H1 (cell line): ENCODE results near the gene PTPN1. TPM values are rescaled to one million over a fixed set of nuclear protein-coding genes. Genes with fewer than 3 reads are reported as not detected.

ENCODE experiments used
- CTCF ChIA-PET: fragments of 300-600 bp; sonication (Branson Sonifier 250); formaldehyde crosslinking; loops from one replicate; lab custom pipeline; 2021; ENCODE audit not compliant: partially characterized antibody; lab: Charles Lee
- POLR2A ChIA-PET: fragments of 300-600 bp; sonication (Branson Sonifier 250); formaldehyde crosslinking; loops from one replicate; lab custom pipeline; 2021; ENCODE audit warnings: inconsistent platforms; ENCODE audit not compliant: partially characterized antibody; lab: Charles Lee
- DNase-seq, 2 experiments: peaks; one replicate each; pipeline versions ENCODE4 v3.0.0 to v3.0.0-alpha.2; 2010 to 2022; ENCODE audit warnings: low spot score in 2 of 2, low read depth in 1 of 2, mixed read lengths in 1 of 2
- FAIRE-seq: peaks from 2 replicates; lab custom pipeline; 2011; peaks lifted over from hg19 to GRCh38; lab: Jason Lieb, UNC
- H2AFZ ChIP-seq: 2 replicates; pipeline ENCODE4 v1.8.1; 2012; ENCODE audit warnings: low read length, inconsistent platforms
- H2AK5ac ChIP-seq: 2 replicates; pipeline ENCODE4 v1.6.1; 2013; ENCODE audit warnings: low read depth, low read length
- H2BK120ac ChIP-seq: replicated peaks from 2 replicates; pipeline ENCODE3; 2013; ENCODE audit warnings: low read depth, low read length, inconsistent platforms
- H2BK12ac ChIP-seq: 2 replicates; pipeline ENCODE4 v1.6.1; 2013; ENCODE audit warnings: low read depth, low read length
- H2BK15ac ChIP-seq: 2 replicates; pipeline ENCODE4 v1.6.1; 2013; ENCODE audit warnings: low read length
- H2BK20ac ChIP-seq: 2 replicates; pipeline ENCODE4 v1.6.1; 2013; ENCODE audit warnings: low read length
- H2BK5ac ChIP-seq: 2 replicates; pipeline ENCODE4 v1.6.1; 2013; ENCODE audit warnings: low read depth, low read length
- H3K14ac ChIP-seq: 2 replicates; pipeline ENCODE4 v1.6.1; 2013; ENCODE audit warnings: inconsistent platforms; ENCODE audit not compliant: insufficient read length
- H3K18ac ChIP-seq: 2 replicates; pipeline ENCODE4 v1.6.1; 2013; ENCODE audit warnings: low read length; ENCODE audit errors: extremely low read depth
- H3K23ac ChIP-seq: 2 replicates; pipeline ENCODE4 v1.6.1; 2013; ENCODE audit warnings: inconsistent platforms; ENCODE audit not compliant: insufficient read length
- H3K23me2 ChIP-seq: 2 replicates; pipeline ENCODE4 v1.6.1; 2013; ENCODE audit warnings: low read depth, low read length
- H3K27ac ChIP-seq: 2 replicates; pipeline ENCODE4 v1.6.1; 2011; ENCODE audit warnings: low read depth, low read length, inconsistent platforms
- H3K27me3 ChIP-seq, 4 experiments: replicated peaks in 1 of 4; 1 replicate in 1 of 4; 2 replicates in 3 of 4; pipeline versions ENCODE4 v1.6.1 to v1.8.1; 2011 to 2013; ENCODE audit warnings: low read length in 3 of 4, mild to moderate bottlenecking in 3 of 4, inconsistent platforms in 2 of 4, mixed read lengths in 2 of 4, moderate library complexity in 1 of 4; ENCODE audit not compliant: control insufficient read depth in 3 of 4, insufficient read depth in 3 of 4; ENCODE audit errors: extremely low read depth in 1 of 4
- H3K36me3 ChIP-seq, 4 experiments: 2 replicates each; pipeline versions ENCODE4 v1.6.1 to v1.8.1; 2011 to 2013; ENCODE audit warnings: mild to moderate bottlenecking in 4 of 4, low read length in 3 of 4, moderate library complexity in 2 of 4, control low read depth in 1 of 4, inconsistent platforms in 1 of 4; ENCODE audit not compliant: insufficient read depth in 4 of 4, control insufficient read depth in 2 of 4
- H3K4ac ChIP-seq: replicated peaks from 2 replicates; pipeline ENCODE3; 2013; ENCODE audit warnings: low read length, low read depth, mixed read lengths, inconsistent platforms; ENCODE audit not compliant: insufficient read length
- H3K4me1 ChIP-seq, 4 experiments: replicated peaks in 1 of 4; 1 replicate in 1 of 4; 2 replicates in 3 of 4; pipeline versions ENCODE4 v1.6.1 to v1.8.1; 2011 to 2013; ENCODE audit warnings: low read length in 3 of 4, inconsistent platforms in 2 of 4, mixed read lengths in 1 of 4; ENCODE audit not compliant: insufficient read depth in 4 of 4, control insufficient read depth in 3 of 4
- H3K4me2 ChIP-seq, 2 experiments: 2 replicates each; pipeline versions ENCODE4 v1.6.1 to v1.8.1; 2011 to 2013; ENCODE audit warnings: low read depth in 2 of 2, low read length in 2 of 2, control low read depth in 1 of 2, inconsistent platforms in 1 of 2, mild to moderate bottlenecking in 1 of 2; ENCODE audit not compliant: insufficient read depth in 1 of 2
- H3K4me3 ChIP-seq, 4 experiments: fragments of 200-600, 300-600 bp in 1 of 4; sonication (generic), shearing (Covaris generic), sonication (Bioruptor Twin) in 1 of 4; 2 replicates each; pipeline versions ENCODE4 v1.5.1 to v1.8.1; 2011 to 2016; ENCODE audit warnings: low read length in 4 of 4, low read depth in 3 of 4, control low read depth in 2 of 4, inconsistent platforms in 2 of 4, mild to moderate bottlenecking in 2 of 4, mixed read lengths in 1 of 4, moderate library complexity in 1 of 4; ENCODE audit not compliant: insufficient read depth in 2 of 4; ENCODE audit errors: extremely low read depth in 1 of 4
- H3K56ac ChIP-seq: replicated peaks from 2 replicates; pipeline ENCODE3; 2013; ENCODE audit warnings: low read depth, mild to moderate bottlenecking, mixed read lengths, low read length, inconsistent platforms; ENCODE audit not compliant: insufficient read length
- H3K79me1 ChIP-seq: 2 replicates; pipeline ENCODE4 v1.6.1; 2013; ENCODE audit warnings: low read depth, low read length, control low read depth
- H3K79me2 ChIP-seq, 2 experiments: 2 replicates each; pipeline versions ENCODE4 v1.6.1 to v1.8.1; 2012 to 2013; ENCODE audit warnings: low read length in 2 of 2, mild to moderate bottlenecking in 2 of 2, inconsistent platforms in 1 of 2; ENCODE audit not compliant: insufficient read depth in 2 of 2, control insufficient read depth in 1 of 2
- H3K9ac ChIP-seq, 4 experiments: replicated peaks in 1 of 4; 1 replicate in 1 of 4; 2 replicates in 3 of 4; pipeline versions ENCODE4 v1.6.1 to v1.8.1; 2011 to 2013; ENCODE audit warnings: low read depth in 3 of 4, low read length in 3 of 4, control low read depth in 2 of 4, mild to moderate bottlenecking in 2 of 4, moderate library complexity in 2 of 4, inconsistent platforms in 1 of 4; ENCODE audit errors: extremely low read depth in 1 of 4
- H3K9me3 ChIP-seq, 2 experiments: 2 replicates each; pipeline versions ENCODE4 v1.6.1 to v1.8.1; 2012 to 2013; ENCODE audit warnings: mild to moderate bottlenecking in 2 of 2, moderate library complexity in 2 of 2, control low read depth in 1 of 2, inconsistent platforms in 1 of 2, low read depth in 1 of 2, low read length in 1 of 2, mixed read lengths in 1 of 2; ENCODE audit not compliant: insufficient read depth in 2 of 2
- H4K20me1 ChIP-seq, 2 experiments: replicated peaks in 1 of 2; 2 replicates each; pipeline versions ENCODE3 to v1.8.1; 2011 to 2013; ENCODE audit warnings: inconsistent platforms in 2 of 2, low read length in 2 of 2, mild to moderate bottlenecking in 1 of 2; ENCODE audit not compliant: insufficient read depth in 2 of 2, control insufficient read depth in 1 of 2
- H4K5ac ChIP-seq: 2 replicates; pipeline ENCODE4 v1.6.1; 2013; ENCODE audit warnings: low read length, low read depth, mixed read lengths, inconsistent platforms; ENCODE audit not compliant: insufficient read length
- H4K8ac ChIP-seq: 2 replicates; pipeline ENCODE4 v1.8.0; 2013; ENCODE audit warnings: mild to moderate bottlenecking, moderate library complexity, low read length, inconsistent platforms; ENCODE audit not compliant: insufficient read depth; ENCODE audit errors: extremely low read depth
- H4K91ac ChIP-seq: replicated peaks from 2 replicates; pipeline ENCODE3; 2013; ENCODE audit warnings: low read length, mixed read lengths, inconsistent platforms; ENCODE audit not compliant: insufficient read length
- ASH2L ChIP-seq: fragments of 200-600, 300-600 bp; sonication (generic); IDR thresholded peaks from one replicate; pipeline ENCODE4 v1.7.1; 2017; ENCODE audit warnings: low read length
- RBBP5 ChIP-seq: IDR thresholded peaks from 2 replicates; pipeline ENCODE4 v1.7.1; 2012; ENCODE audit warnings: low read depth, mild to moderate bottlenecking, inconsistent platforms, low read length, moderate library complexity, borderline replicate concordance
- WGBS, 2 experiments: shearing (Covaris generic) in 1 of 2; methylation state at CpG; one replicate each; pipeline versions ENCODE4 v1.1.6 to v1.1.7; 2013 to 2015; ENCODE audit warnings: low lambda C conversion rate in 2 of 2, mixed read lengths in 2 of 2, inconsistent platforms in 1 of 2, low coverage in 1 of 2, missing lambda C conversion rate in 1 of 2; ENCODE audit not compliant: insufficient replicate concordance in 2 of 2, insufficient coverage in 1 of 2, insufficient read length in 1 of 2; ENCODE audit errors: extremely low coverage in 1 of 2, missing lambda C conversion rate in 1 of 2; 5-methylcytosine and 5-hydroxymethylcytosine counted together
- polyA plus RNA-seq, 7 experiments: library from polyadenylated mRNA; depleted of rRNA in 3 of 7; stranded (reverse) in 5 of 7; unstranded in 2 of 7; fragments of >200 nt in 5 of 7; fragments of 200-250 nt in 2 of 7; gene quantifications; 1 replicate in 5 of 7; 2 replicates in 1 of 7; 4 replicates in 1 of 7; pipeline versions ENCODE4 v1.2.1 to v1.2.3, GENCODE V29; 2011 to 2013; ENCODE audit warnings: missing spikeins in 2 of 7, mixed read lengths in 2 of 7
- total RNA-seq: library from RNA; stranded (reverse); fragmentation: NEBNext Ultra II Directional; extraction: Animal tissue kit (Norgen Biotek cat#: 25700); gene quantifications from 2 replicates; pipeline ENCODE4 v1.2.1, GENCODE V29; 2021

The PTPN1 gene
- total and polyA plus RNA-seq, 2 of the 8 experiments (the other 6 are each of a cell fraction or from before 2014, with no cell fraction given) = 18.6 to 32.1 TPM

- no peak overlapping the region for H2BK20ac ChIP-seq
- no peak overlapping the region for H3K18ac ChIP-seq
- no peaks in the 10 kb centered on the region for H3K23me2 ChIP-seq
- WGBS, 2 experiments = 89% methylated on average over 6 of the region's 6 CpGs; no CpG with 5 or more reads in 1 of the 2 experiments
- H3K56ac ChIP-seq = no peak overlapping the region
- no peak overlapping the region for H4K8ac ChIP-seq
- H2BK120ac ChIP-seq = no peak overlapping the region
- H2AFZ ChIP-seq = no peak overlapping the region
- no peak overlapping the region for H2BK12ac ChIP-seq
- H4K20me1 ChIP-seq = no peaks in the 10 kb centered on the region
- H3K79me1 ChIP-seq = no peaks in the 10 kb centered on the region
- ChIA-PET CTCF (interaction anchor here (1.3 to 7.7 kb wide), 7 partner anchors 11 to 279 kb away, joined by 3 to 115 read pairs (median 3); partner anchors contain the start of gene CEBPB), POLR2A (interaction anchor here (0.9 kb wide), 1 partner anchor 275 kb away, joined by 3 read pairs; no protein-coding TSS in a partner anchor)
- no peaks in the 10 kb centered on the region for H3K79me2 ChIP-seq
- H4K5ac ChIP-seq = no peak overlapping the region
- no peaks in the 10 kb centered on the region for H3K4me1 ChIP-seq
- no peak for TF ChIP-seq RBBP5
- TF ChIP-seq ASH2L = no peak
- H4K91ac ChIP-seq = no peak overlapping the region
- no peak overlapping the region for H3K4me2 ChIP-seq
- no peaks in the 10 kb centered on the region for H3K9me3 ChIP-seq
- no peaks in the 10 kb centered on the region for H3K27me3 ChIP-seq
- H3K9ac ChIP-seq = no peak overlapping the region
- no peak overlapping the region for H2BK15ac ChIP-seq
- no peak overlapping the region for H2BK5ac ChIP-seq
- no peak overlapping the region for H3K27ac ChIP-seq
- no peak overlapping the region for H3K4me3 ChIP-seq
- H3K4ac ChIP-seq = no peak overlapping the region
- H3K14ac ChIP-seq = no peak overlapping the region
- no peaks in the 10 kb centered on the region for H3K36me3 ChIP-seq
- H3K23ac ChIP-seq = no peak overlapping the region
- FAIRE-seq (no peak), DNase-seq (no peak)
- no peak overlapping the region for H2AK5ac ChIP-seq
These were observed 43.0 kb upstream of the PTPN1 start for GRCh38 chr20:50467174-50467573.
